Measurements from ENCODE around the gene FCER2.

- TF ChIP-seq CTCF (IDR thresholded peaks at IDR 0.05) (no peak), POLR2A (IDR thresholded peaks at IDR 0.05) (no peak)
Observed at GRCh38 chr19:7641290-7642276, 60.3 kb downstream of the FCER2 start.

All from heart left ventricle (tissue), 13 donors.